K562 (cell line): ENCODE data around the gene C16orf95. TPM values are rescaled to one million over a fixed set of nuclear protein-coding genes. Genes with fewer than 3 reads are reported as not detected.

ENCODE experiments used
- CHD4 ChIP-seq: fragments of 200-600 bp; sonication (generic); IDR thresholded peaks from 3 replicates; pipeline ENCODE4 v1.6.1; 2012; ENCODE audit warnings: low read depth, mild to moderate bottlenecking, mixed read lengths, low read length, inconsistent platforms; ENCODE audit not compliant: insufficient read depth, insufficient replicate concordance, poor library complexity, severe bottlenecking
- HIVEP1 ChIP-seq: fragments of 250-450 bp; sonication (Bioruptor Pico); IDR thresholded peaks from 2 replicates; pipeline ENCODE4 v1.4.0; 2020; ENCODE audit warnings: mild to moderate bottlenecking
- MEIS2 ChIP-seq: fragments of 450-650 bp; IDR thresholded peaks from 2 replicates; pipeline ENCODE4 v1.6.1; 2014; ENCODE audit warnings: mild to moderate bottlenecking; ENCODE audit not compliant: partially characterized antibody
- NR4A1 ChIP-seq, 2 experiments: fragments of 250-450 bp in 1 of 2; fragments of 450-650 bp in 1 of 2; sonication (Bioruptor Pico) in 1 of 2; IDR thresholded peaks; 2 replicates each; pipeline versions ENCODE4 v1.4.0 to v1.6.1; 2016 to 2020; ENCODE audit warnings: mild to moderate bottlenecking in 2 of 2, missing compliant biosample characterization in 1 of 2, missing genetic modification characterization in 1 of 2, moderate library complexity in 1 of 2
- PCBP2 ChIP-seq: fragments of 200-400 bp; formaldehyde crosslinking; IDR thresholded peaks from 2 replicates; pipeline ENCODE4 v1.6.1; 2018; ENCODE audit warnings: low read length, low read depth, mild to moderate bottlenecking, moderate library complexity; ENCODE audit not compliant: poor library complexity, severe bottlenecking
- PHF20 ChIP-seq: fragments of 450-650 bp; IDR thresholded peaks from 2 replicates; pipeline ENCODE4 v1.6.1; 2018; ENCODE audit not compliant: partially characterized antibody
- RBM15 ChIP-seq: fragments of 200-400 bp; formaldehyde crosslinking; IDR thresholded peaks from 2 replicates; pipeline ENCODE4 v1.6.1; 2018; ENCODE audit warnings: mild to moderate bottlenecking, low read length, moderate library complexity; ENCODE audit not compliant: insufficient read depth
- RBM39 ChIP-seq: fragments of 200-400 bp; formaldehyde crosslinking; optimal IDR thresholded peaks from 2 replicates; pipeline ENCODE3; 2018; ENCODE audit warnings: low read depth, low read length
- SMARCA5 ChIP-seq: fragments of 450-650 bp; IDR thresholded peaks from 2 replicates; pipeline ENCODE4 v1.6.1; 2016
- SP2 ChIP-seq: IDR thresholded peaks from 2 replicates; pipeline ENCODE4 v1.6.1; 2011; ENCODE audit warnings: mild to moderate bottlenecking, low read depth, low read length, moderate library complexity; ENCODE audit not compliant: poor library complexity, severe bottlenecking; ENCODE audit errors: extremely low read depth
- TEAD2 ChIP-seq: fragments of 450-650 bp; IDR thresholded peaks from 2 replicates; pipeline ENCODE4 v1.6.1; 2016; ENCODE audit warnings: missing genetic modification characterization, control low read depth, missing compliant biosample characterization
- U2AF2 ChIP-seq: fragments of 200-400 bp; formaldehyde crosslinking; optimal IDR thresholded peaks from 2 replicates; pipeline ENCODE3; 2017; ENCODE audit warnings: low read depth, mild to moderate bottlenecking, low read length
- ZBTB49 ChIP-seq: sonication (generic); formaldehyde crosslinking; IDR thresholded peaks from 2 replicates; pipeline ENCODE4 v1.8.0; 2022; ENCODE audit warnings: missing genetic modification reagents, mild to moderate bottlenecking, borderline replicate concordance
- ZNF175 ChIP-seq: fragments of 200-800 bp; sonication (Bioruptor generic); IDR thresholded peaks from 2 replicates; pipeline ENCODE4 v1.6.1; 2016; ENCODE audit warnings: low read depth, mild to moderate bottlenecking, missing genetic modification characterization, missing compliant biosample characterization
- ZNF444 ChIP-seq: fragments of 250-450 bp; sonication (Bioruptor Pico); IDR thresholded peaks from 2 replicates; pipeline ENCODE4 v1.4.0; 2020; ENCODE audit warnings: mild to moderate bottlenecking, moderate library complexity
- ZNF561 ChIP-seq: fragments of 450-650 bp; formaldehyde crosslinking; conservative IDR thresholded peaks from 2 replicates; pipeline ENCODE4 v1.4.0; 2020; ENCODE audit warnings: mild to moderate bottlenecking, moderate library complexity
- polyA plus RNA-seq, 8 experiments: library from polyadenylated mRNA; depleted of rRNA in 4 of 8; stranded (reverse) in 5 of 8; unstranded in 3 of 8; fragments of >200 nt; fragmentation: Nextera tagmentation in 2 of 8; fragmentation: Illumina TruSeq in 1 of 8; extraction: Ambion mirVana in 2 of 8; extraction: Trizol in 1 of 8; gene quantifications; 2 replicates each; pipeline versions ENCODE4 v1.2.1 to v1.2.3, GENCODE V29; 2011 to 2014; ENCODE audit warnings: inconsistent platforms in 1 of 8, missing spikeins in 1 of 8
- total RNA-seq, 7 experiments: library from RNA; depleted of rRNA in 6 of 7; stranded (reverse); fragments of >200 nt in 6 of 7; fragmentation: Illumina TruSeq in 2 of 7; extraction: Trizol in 2 of 7; gene quantifications; 2 replicates each; pipeline versions ENCODE4 v1.2.1 to v1.2.3, GENCODE V29; 2011 to 2021; ENCODE audit warnings: low replicate concordance in 1 of 7
- TF ChIP-seq, protein P1 (sequence below): fragments of 450-650 bp; IDR thresholded peaks from 2 replicates; pipeline ENCODE4 v1.6.1; 2014; ENCODE audit warnings: low read depth, mild to moderate bottlenecking, moderate library complexity, borderline replicate concordance
- TF ChIP-seq, protein P2 (sequence below): IDR thresholded peaks from 2 replicates; pipeline ENCODE4 v1.6.1; 2011; ENCODE audit warnings: borderline replicate concordance, low read depth, mild to moderate bottlenecking, moderate library complexity, low read length; ENCODE audit not compliant: insufficient read depth, poor library complexity, severe bottlenecking

C16orf95 gene
- total and polyA plus RNA-seq, 9 of the 15 experiments (the other 6 are each of a cell fraction or from before 2014, with no cell fraction given), result 6.5 to 20.5 (median 9.4) TPM

- no peak for TF ChIP-seq SP2
- peak; percentile 24 for TF ChIP-seq MEIS2
- no peak for TF ChIP-seq ZNF444 (CRISPR knock-in tag)
- no peak for TF ChIP-seq CHD4
- no peak for TF ChIP-seq U2AF2
- TF ChIP-seq ZBTB49 (CRISPR knock-in tag), result no peak
- TF ChIP-seq NR4A1 (CRISPR knock-in tag; IDR thresholded peaks at IDR 0.05), result no peak
- TF ChIP-seq NR4A1 (tag; IDR thresholded peaks at IDR 0.05), result 0 out of 2 replicates have a peak, but pooled peaks have one; percentile 45
- no peak for TF ChIP-seq PCBP2
- no peak for TF ChIP-seq ZNF175 (CRISPR knock-in tag)
- TF ChIP-seq, protein P1, sequence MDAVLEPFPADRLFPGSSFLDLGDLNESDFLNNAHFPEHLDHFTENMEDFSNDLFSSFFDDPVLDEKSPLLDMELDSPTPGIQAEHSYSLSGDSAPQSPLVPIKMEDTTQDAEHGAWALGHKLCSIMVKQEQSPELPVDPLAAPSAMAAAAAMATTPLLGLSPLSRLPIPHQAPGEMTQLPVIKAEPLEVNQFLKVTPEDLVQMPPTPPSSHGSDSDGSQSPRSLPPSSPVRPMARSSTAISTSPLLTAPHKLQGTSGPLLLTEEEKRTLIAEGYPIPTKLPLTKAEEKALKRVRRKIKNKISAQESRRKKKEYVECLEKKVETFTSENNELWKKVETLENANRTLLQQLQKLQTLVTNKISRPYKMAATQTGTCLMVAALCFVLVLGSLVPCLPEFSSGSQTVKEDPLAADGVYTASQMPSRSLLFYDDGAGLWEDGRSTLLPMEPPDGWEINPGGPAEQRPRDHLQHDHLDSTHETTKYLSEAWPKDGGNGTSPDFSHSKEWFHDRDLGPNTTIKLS, result no peak
- no peak; the same call in 1 of the 2 replicates for TF ChIP-seq SMARCA5
- TF ChIP-seq PHF20, result no peak
- no peak for TF ChIP-seq RBM39
- TF ChIP-seq RBM15, result no peak
- TF ChIP-seq TEAD2 (tag), result no peak
- TF ChIP-seq HIVEP1 (CRISPR knock-in tag), result no peak
- TF ChIP-seq, protein P2, sequence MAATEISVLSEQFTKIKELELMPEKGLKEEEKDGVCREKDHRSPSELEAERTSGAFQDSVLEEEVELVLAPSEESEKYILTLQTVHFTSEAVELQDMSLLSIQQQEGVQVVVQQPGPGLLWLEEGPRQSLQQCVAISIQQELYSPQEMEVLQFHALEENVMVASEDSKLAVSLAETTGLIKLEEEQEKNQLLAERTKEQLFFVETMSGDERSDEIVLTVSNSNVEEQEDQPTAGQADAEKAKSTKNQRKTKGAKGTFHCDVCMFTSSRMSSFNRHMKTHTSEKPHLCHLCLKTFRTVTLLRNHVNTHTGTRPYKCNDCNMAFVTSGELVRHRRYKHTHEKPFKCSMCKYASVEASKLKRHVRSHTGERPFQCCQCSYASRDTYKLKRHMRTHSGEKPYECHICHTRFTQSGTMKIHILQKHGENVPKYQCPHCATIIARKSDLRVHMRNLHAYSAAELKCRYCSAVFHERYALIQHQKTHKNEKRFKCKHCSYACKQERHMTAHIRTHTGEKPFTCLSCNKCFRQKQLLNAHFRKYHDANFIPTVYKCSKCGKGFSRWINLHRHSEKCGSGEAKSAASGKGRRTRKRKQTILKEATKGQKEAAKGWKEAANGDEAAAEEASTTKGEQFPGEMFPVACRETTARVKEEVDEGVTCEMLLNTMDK, result peak; percentile 10
- no peak for TF ChIP-seq ZNF561 (CRISPR knock-in tag)
Observed at GRCh38 chr16:87305505-87306391, 11.4 kb downstream of the C16orf95 start (continued).
